ENCODE results near the gene FGF7. TPM values are rescaled to one million over a fixed set of nuclear protein-coding genes. Genes with fewer than 3 reads are reported as not detected.

The FGF7 gene
- total and polyA plus RNA-seq, 7 donors = 1.4 to 7.0 (median 2.4) TPM

DNA sequence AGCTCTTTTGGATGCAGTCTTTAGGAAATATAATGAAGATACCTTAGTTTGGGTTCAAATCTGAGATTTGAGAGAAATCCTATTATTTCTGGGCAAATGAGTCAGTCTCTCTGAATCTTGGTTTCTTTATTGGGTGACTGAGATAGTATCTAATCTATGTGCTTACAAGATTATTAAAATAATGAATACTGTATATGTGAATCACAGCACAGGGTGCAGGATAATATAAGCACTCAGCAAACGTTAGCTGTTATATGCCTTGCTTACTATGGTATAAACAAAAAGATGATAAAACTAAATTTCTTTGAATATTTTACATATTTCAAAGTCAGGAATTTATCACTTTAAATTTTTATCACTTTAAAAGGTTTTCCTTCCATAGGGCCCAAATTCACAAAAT lies 29.6 kb downstream of the FGF7 start:
- Histone ChIP-seq H3K27me3 (ENCODE audit: insufficient read depth in 3 of 3, low read length in 2 of 3) (no peaks in the 10 kb centered on the region), H3K27ac (no peak overlapping the region), H3K9me3 (no peaks in the 10 kb centered on the region), H3K4me3 (no peak overlapping the region), H3K36me3 (ENCODE audit: insufficient read depth in 1 of 2, low read depth in 1 of 2) (no peaks in the 10 kb centered on the region), H3K4me1 (no peaks in the 10 kb centered on the region)
- 87 to 94% (median 90%) methylated on average over 1 of the region's 1 CpG for WGBS, 3 donors
- DNase-seq (no peak), ATAC-seq (no peak)
- intact Hi-C loops (cut with DNase I) = no loop called here
- TF ChIP-seq, protein P1, sequence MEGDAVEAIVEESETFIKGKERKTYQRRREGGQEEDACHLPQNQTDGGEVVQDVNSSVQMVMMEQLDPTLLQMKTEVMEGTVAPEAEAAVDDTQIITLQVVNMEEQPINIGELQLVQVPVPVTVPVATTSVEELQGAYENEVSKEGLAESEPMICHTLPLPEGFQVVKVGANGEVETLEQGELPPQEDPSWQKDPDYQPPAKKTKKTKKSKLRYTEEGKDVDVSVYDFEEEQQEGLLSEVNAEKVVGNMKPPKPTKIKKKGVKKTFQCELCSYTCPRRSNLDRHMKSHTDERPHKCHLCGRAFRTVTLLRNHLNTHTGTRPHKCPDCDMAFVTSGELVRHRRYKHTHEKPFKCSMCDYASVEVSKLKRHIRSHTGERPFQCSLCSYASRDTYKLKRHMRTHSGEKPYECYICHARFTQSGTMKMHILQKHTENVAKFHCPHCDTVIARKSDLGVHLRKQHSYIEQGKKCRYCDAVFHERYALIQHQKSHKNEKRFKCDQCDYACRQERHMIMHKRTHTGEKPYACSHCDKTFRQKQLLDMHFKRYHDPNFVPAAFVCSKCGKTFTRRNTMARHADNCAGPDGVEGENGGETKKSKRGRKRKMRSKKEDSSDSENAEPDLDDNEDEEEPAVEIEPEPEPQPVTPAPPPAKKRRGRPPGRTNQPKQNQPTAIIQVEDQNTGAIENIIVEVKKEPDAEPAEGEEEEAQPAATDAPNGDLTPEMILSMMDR (IDR thresholded peaks at IDR 0.05) = no peak

DNA sequence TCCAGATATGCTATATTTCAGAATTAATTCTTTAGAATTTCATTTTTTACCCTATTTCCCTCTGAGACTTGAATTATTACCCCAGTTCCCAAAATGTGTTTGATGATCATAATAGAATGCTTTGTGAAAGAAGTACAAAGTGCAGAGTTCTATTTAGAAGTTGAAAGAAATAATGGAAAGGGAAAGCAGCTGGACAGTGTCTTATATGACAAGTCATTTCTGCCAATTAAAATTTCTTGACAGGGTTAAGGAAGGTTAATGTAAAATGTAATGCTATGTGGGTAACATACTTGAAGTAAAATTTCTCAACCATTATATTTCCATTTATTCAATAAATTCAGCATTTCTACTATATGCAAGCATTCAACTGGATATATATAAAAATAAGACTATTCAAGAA lies 33.1 kb downstream of the FGF7 start:
- H3K36me3 ChIP-seq (ENCODE audit: insufficient read depth in 1 of 2, low read depth in 1 of 2) = no peaks in the 10 kb centered on the region
- no peak for DNase-seq
- no peak for ATAC-seq
- no peaks in the 10 kb centered on the region for H3K27me3 ChIP-seq (ENCODE audit: insufficient read depth in 3 of 3, low read length in 2 of 3)
- intact Hi-C loops (cut with DNase I) = no loop called here
- TF ChIP-seq, protein P1 (IDR thresholded peaks at IDR 0.05) = no peak
- H3K9me3 ChIP-seq = no peaks in the 10 kb centered on the region
- H3K4me3 ChIP-seq = no peak overlapping the region
- no peak overlapping the region for H3K27ac ChIP-seq
- no peaks in the 10 kb centered on the region for H3K4me1 ChIP-seq

DNA sequence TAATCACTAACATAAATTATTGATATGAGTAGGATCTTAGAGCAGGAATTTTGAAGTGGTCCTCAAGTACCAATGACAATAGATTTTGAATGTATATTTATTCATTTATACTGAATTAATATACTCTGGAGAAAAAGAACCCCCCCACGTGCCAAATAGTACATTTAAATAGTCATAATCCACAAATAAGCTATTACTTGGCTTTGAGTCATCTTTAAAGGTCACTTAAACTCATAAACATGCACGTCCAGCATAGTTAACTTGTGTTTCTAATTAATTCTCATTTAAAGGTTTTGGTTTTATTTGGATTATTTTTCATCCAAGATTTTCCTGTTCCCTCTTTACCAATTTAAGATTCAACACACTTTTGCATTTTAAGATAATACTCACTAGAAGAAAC lies 35.1 kb downstream of the FGF7 start:
- ATAC-seq (no peak), DNase-seq (no peak)
- Histone ChIP-seq H3K4me1 (no peaks in the 10 kb centered on the region), H3K36me3 (ENCODE audit: insufficient read depth in 1 of 2, low read depth in 1 of 2) (no peaks in the 10 kb centered on the region), H3K27me3 (ENCODE audit: insufficient read depth in 3 of 3, low read length in 2 of 3) (no peaks in the 10 kb centered on the region), H3K4me3 (no peak overlapping the region), H3K9me3 (no peaks in the 10 kb centered on the region), H3K27ac (no peak overlapping the region)
- intact Hi-C loops (cut with DNase I) = no loop called here
- TF ChIP-seq, protein P1 (IDR thresholded peaks at IDR 0.05) = no peak
- 17 to 19% (median 17%) methylated on average over 2 of the region's 2 CpGs for WGBS, 3 donors

DNA sequence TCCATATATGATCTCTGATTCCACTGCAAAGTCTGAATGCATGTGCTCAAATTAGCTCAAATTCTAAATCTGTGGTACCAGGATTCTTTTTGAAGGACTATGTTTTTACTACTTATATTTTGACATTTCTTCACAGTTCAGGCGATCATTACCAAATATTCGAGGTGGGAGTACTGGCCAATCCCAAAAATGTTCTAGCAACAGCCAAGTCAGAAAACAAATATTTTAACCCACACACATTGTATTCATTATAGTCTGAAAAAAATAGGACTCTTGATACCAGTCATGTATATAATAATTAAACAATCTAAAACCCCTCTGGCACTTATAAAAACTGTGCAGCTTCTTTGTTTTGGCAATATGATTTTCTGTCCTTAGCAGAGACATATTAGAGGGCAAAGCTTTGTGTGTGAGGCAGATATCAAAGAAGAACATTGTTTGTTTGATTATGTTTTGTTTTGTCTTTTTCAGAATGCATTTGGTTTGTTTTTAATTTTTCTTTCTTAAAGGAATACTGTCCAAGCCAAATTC lies 37.4 kb downstream of the FGF7 start:
- 61 to 68% (median 66%) methylated on average over 2 of the region's 2 CpGs for WGBS, 3 donors
- intact Hi-C loops (cut with DNase I) = no loop called here

More for the DNA sequence above, 37.4 kb downstream of the FGF7 start:
- DNase-seq (no peak), ATAC-seq (no peak)
- TF ChIP-seq, protein P1 (IDR thresholded peaks at IDR 0.05) = no peak
- H3K4me3 ChIP-seq = no peak overlapping the region
- no peaks in the 10 kb centered on the region for H3K27me3 ChIP-seq (ENCODE audit: insufficient read depth in 3 of 3, low read length in 2 of 3)
- H3K27ac ChIP-seq = no peak overlapping the region
- H3K36me3 ChIP-seq (ENCODE audit: insufficient read depth in 1 of 2, low read depth in 1 of 2) = no peaks in the 10 kb centered on the region
- H3K4me1 ChIP-seq = no peaks in the 10 kb centered on the region
- H3K9me3 ChIP-seq = no peaks in the 10 kb centered on the region

All from psoas muscle (tissue), 8 donors.